GM04503 (cell line): Measurements from ENCODE around the gene CUL4A.
"Not testable (repeated sequence)": the region's sequence is repeated elsewhere in the genome, so short reads cannot be mapped to it uniquely, and the experiment has no call there.

Source experiments
- DNase-seq: peaks from one replicate; pipeline ENCODE4 v3.0.0-alpha.2; 2012; ENCODE audit warnings: low read depth

CUL4A gene

DNA sequence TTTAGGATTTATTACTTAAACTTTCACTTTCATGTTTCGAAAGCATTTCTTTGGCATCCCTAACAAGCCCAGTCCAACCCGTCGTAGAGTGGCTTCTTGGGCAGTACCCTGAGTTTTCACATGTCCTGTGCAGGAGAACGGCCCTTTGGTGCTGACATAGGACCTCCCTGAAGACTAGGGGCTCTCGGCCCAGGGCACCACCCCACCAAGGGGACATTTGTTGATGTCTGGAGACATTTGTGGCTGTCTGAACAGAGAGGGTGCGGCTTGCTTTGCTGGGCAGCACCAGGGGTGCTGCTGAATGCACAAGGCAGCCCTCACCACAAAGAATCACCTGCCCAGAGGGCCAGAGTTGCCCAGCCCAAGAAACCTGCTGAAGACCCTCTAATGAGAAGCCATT is 30.6 kb downstream of the CUL4A start:
- DNase-seq = no peak

DNA sequence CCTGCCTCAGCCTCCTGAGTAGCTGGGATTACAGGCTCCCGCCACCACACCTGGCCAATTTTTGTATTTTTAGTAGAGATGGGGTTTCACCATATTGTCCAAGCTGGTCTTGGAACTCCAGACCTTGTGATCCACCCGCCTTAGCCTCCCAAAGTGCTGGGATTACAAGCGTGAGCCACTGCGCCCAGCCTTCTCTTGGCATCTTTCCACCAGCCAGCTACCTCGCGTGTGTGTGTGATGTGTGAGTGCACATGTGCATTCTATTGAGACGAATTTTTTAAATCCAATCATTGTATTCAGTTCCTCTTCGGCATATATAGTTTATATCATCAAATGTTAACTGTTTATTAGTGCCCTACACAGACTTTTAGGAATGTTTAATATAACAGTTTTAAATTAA is 32.2 kb downstream of the CUL4A start:
- DNase-seq = not testable (repeated sequence)

DNA sequence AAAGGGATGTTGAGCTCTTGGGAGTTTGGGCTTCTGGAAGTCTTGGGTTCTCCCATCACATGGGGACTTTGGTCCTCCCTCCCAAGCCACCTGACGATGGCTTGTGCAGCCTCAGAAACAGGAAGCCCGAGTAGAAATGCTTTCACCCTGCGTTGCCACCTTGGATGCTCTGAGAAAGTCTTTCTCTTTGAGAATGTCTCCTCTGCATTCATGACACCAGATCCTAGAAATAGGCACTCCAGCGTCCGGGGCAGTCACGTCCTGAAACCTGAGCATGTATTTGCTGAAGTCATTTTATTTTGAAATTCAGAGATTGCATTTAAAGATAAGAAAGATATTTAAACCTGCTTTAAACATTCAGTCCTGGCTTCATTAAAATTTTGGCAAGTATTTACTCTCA is 34.4 kb downstream of the CUL4A start:
- DNase-seq = no peak

DNA sequence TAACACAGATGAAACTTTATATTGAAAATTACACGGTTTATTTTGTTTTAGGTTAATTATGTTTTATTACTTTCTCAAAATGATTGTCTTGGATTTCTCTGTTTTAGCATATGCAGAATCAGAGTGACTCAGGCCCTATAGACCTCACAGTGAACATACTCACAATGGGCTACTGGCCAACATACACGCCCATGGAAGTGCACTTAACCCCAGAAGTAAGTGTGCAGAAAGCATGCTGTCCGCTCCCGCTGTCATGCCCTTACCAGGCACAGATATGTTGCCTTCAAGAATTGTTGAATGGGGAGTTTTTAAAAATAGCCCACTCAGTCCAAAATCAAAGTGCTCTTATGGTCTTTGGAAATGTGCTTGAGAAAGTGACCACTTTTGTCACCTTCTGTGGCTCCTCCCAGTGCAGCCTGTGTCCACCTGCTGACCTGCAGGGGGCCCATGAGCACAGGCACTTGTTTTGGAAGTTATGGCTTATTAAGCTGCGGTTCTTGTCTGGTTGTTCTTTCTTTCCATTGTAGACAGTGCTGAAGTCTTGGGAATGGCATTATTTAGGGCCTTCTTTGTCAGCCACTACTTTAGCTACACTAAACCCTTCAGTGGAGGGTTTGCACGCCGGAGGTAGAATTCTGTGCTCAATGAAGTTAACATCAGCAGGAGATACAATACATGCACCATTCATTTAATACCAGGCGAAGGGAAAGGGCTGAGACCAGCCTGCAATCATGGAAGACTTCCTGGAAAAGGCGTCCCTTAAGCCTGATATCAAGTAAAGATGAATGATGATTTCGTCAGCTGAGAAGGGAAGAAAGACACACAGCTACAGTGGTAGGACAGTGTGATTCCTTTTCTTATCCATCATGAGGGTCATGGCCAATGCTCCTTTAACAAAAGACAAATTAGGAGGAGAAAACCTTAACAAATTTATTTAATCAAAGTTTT is 36.7 kb downstream of the CUL4A start:
- no peak for DNase-seq

DNA sequence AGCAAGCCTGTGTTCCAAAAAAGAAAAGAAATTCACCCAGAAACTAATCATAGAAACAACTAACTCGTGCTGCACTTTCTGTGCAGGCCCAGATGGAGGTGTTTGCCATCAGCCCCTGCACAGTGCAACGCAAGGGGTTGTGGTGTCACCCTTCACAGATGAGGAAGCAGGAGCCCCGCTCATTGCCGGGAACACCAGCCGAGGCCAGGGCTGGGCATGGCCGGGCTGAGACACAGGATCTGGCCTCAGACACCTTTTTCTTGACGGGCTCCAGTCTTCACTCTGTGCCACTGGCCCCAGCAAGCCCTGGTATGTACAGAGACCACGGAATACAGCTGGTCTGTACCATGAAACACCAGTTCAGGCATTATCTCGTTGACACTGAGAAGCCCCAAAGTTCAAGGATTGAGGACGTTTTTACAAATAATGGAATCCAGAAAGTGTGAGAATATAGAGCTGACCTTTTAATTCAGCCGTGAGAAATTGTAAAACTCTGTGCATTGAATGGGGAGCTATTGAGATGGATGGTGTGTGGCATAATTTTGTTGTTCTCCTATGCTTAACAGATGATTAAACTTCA is 43.2 kb downstream of the CUL4A start:
- no peak for DNase-seq

GRCh38 chr13:113257908-113258307 is 48.5 kb downstream of the CUL4A start:
- DNase-seq = not testable (repeated sequence)

DNA sequence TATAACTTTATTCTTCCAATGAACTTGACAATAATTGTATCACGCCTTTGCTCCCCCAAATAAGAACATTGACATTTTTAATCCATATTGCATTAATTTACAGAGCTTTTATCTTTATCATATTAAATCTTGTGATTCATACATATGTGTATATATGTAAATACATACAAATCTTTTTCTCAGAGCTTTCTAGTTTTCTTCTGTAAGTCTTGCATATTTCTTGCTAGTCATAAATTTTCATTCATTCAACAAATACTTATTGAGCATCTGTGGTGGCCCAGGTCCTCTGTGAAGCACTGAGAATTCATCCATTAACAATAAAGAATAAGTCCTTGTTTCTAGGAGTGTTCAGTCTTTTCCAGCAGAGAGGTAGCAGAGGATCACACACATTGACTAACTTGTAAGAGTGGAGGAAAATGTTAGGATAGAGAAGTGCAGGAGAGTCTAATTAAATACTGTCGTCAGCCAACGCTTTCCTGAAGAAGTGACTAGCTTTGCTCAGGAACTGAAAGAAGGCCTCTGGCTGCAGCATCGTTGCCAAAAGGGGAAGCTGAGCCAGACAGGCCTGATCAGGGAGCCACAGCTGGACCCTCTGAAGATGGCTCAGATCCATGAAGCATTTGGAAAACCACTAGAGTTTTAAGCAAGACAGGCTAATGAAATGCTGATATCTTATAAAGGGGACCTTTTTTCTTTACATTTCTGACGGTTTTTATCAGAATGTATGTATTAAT is 49.1 kb downstream of the CUL4A start:
- DNase-seq = no peak

DNA sequence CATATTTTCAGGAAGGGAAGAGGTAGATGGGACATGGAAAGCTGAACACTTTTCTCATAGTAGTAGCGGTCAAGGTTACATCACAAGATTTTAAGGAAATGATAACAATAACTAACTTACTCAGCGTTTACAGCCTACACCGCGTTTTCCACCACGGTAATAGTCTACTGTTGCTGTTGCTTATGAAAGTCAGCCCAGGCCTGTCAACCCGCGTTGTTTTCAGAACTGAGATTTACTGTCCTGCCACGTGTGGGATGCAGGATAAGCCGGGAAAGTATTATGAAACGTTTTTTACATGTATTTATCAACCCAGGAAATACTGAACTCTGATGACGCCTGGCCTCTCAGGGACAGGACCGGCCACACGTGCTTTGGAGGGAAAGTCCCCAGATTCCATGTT is 51.6 kb downstream of the CUL4A start:
- no peak for DNase-seq

- DNase-seq = not testable (repeated sequence)
These were observed 53.6 kb downstream of the CUL4A start for GRCh38 chr13:113263016-113263415.

- no peak for DNase-seq
These were observed 58.4 kb downstream of the CUL4A start for GRCh38 chr13:113267642-113268405.

DNA sequence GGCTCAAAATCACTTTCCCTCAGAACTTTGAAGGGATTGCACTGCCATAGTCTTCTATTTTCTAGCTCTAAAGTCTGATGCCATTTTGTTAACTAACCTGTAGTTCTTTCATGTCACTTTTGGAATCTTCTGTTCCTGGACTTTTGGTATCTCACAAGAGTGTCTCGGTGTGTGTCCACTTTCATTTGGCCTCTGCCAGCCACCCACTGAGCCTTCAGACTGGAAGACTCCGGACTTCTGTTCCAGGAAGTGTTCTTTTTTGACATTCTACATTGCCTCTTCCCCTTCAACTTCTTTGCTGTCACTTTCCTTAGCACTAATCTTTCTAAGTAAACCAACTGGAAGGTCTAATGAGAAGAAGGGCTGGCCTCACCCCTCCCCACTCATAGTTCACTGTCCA is 62.6 kb downstream of the CUL4A start:
- DNase-seq = no peak

DNA sequence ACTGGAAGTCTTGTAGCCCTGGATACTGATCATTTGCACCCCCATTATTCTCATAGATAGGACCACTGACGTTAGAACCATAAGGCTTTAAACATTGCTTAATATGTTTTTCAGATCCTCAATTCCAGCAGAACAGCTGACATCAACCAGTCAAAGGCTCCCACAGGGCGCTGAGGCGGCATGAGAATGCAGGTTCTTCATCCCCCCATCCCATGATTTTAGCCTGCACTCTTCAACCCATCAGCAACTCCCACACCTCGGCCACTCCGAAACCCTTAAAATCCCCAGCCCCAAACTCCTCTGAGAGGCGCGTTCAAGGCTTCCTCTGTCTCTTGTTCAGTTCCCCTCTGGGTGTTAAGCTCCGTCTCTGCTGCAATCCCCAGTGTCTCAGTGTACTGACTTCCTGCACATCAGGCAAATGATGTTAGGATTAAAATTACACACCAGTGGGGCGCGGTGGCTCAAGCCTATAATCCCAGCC is 63.3 kb downstream of the CUL4A start:
- no peak for DNase-seq

DNA sequence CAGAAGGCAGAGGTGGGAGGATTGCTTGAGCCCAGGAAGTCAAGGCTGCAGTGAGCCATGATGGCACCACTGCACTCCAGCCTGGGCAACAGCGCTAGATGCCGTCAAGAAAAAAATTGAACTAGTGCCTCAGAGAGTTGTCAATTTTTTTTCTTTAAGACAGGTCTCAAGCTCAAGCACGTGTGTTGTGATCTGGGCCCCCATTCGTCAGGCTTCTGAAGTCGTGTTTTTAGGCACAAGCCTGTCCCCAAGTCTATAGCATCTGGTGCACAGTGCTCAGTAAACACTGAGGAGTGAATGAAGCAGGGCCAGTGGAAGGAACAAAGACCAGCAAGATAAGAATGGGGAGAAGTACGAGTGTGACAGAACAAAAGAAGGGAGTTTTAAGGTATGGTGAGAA is 63.9 kb downstream of the CUL4A start:
- DNase-seq = no peak

DNA sequence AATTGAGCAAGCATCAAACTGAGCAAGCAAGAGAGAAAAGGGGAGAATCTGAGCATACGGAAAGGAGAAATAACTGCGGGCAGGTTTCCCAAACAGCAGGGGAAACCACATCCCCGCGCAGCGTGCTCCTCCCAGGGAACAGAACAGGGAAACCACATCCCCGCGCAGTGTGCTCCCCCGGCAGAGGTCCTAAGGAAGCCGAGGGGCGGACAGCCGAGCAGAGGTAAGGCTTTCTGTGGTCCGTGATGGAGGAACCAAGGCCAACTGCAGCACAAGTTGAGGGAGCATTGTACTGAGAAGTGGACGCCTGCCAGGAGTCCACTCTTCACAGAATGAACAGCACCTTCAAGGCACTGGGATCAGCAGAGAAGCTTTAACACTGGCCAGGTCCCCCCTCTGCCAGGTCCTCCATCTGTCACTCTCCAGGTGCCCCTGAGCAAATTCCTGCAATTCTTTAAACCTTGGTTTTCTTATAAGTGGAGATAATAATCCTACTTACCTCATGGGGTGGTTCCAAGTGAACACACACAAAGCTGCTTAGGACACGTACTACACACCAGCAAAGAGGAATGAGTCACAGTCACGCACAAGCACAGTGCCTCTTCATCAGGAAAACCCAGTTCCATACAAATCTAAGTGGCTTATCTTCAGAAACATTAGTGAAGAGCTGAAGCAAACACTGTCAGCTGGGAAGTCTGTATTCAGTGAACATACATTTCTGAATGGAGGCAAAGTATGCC is 64.6 kb downstream of the CUL4A start:
- DNase-seq = no peak

- no peak for DNase-seq
These were observed 65.3 kb downstream of the CUL4A start for GRCh38 chr13:113274721-113275120.

DNA sequence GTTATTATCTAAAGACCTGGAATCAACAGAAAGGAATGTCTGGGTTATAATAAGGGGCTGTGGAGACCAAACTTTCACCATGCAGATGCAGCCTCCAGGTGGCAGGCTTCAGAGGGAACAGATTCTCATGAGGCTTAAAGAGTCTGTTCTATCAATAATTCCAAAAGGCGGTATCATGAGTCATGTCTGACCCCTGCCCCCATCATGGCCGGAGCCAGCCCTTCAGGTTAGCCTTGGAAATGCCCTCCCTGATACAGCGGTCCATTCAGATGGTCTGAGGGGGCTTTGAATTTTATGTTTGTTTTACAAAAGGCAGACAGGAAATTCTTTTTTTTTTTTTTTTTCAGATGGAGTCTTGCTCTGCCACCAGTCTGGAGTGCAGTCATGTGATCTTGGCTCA is 66.0 kb downstream of the CUL4A start:
- DNase-seq = no peak

DNA sequence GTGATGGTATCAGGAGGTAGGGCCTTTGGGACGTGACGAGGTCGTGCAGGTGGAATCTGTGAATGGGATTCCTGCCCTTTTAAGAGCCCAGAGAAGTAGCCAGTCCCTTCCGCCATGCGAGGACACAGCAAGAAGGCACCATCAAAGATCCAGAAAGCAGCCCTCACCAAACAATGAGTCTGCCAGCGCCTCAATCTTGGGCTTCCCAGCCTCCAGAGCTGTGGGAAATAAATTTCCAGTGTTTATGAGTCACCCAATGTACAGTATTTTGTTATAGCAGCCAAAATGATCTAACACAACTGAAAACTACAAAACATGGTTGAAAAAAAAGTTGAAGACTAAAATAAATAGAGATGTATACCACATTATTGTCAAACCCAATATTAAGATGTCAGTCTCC is 70.7 kb downstream of the CUL4A start:
- DNase-seq = no peak

GRCh38 chr13:113283904-113284303 is 74.5 kb downstream of the CUL4A start:
- DNase-seq = no peak

- DNase-seq = no peak
These were observed 79.5 kb downstream of the CUL4A start for GRCh38 chr13:113288880-113289279.

DNA sequence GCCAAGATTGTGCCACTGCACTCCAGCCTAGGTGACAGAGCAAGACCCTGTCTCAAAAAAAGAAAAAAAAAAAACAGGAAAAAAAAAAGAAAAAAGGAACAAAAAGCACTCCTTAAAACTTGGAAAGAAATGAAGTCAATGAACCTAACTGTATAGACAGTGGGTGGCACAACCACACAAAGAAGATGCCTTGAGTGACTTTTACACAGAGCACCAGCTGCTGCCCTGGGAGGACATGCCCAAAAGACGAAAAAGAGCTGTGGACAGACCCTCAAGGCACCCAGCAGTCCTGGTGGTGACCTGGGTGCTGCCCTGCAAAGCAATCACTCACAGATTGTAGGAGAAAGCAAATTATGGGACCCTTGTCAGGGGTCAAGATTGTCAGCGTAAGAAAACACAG is 81.7 kb downstream of the CUL4A start:
- DNase-seq = no peak
